ENCODE results near the gene NEUROD6.

Gene NEUROD6

GRCh38 chr7:31327071-31327470, 13.5 kb downstream of the NEUROD6 start:
- Histone ChIP-seq H3K36me3 (ENCODE audit: control insufficient read depth, low read depth, low read length) (no peaks in the 10 kb centered on the region), H3K27me3 (ENCODE audit: control insufficient read depth, insufficient read depth, low read length) (no peaks in the 10 kb centered on the region), H3K27ac (ENCODE audit: low read length) (no peak overlapping the region), H3K9me3 (ENCODE audit: control insufficient read depth, low read depth, low read length) (no peaks in the 10 kb centered on the region), H3K4me3 (ENCODE audit: low read length) (no peak overlapping the region), H3K4me1 (ENCODE audit: control insufficient read depth, low read depth, low read length) (no peaks in the 10 kb centered on the region), H3K9ac (ENCODE audit: low read length) (no peak overlapping the region)

- Histone ChIP-seq H3K9ac (ENCODE audit: low read length) (no peak overlapping the region), H3K36me3 (ENCODE audit: control insufficient read depth, low read depth, low read length) (no peaks in the 10 kb centered on the region), H3K4me3 (ENCODE audit: low read length) (no peak overlapping the region), H3K27me3 (ENCODE audit: control insufficient read depth, insufficient read depth, low read length) (no peaks in the 10 kb centered on the region), H3K27ac (ENCODE audit: low read length) (no peak overlapping the region), H3K9me3 (ENCODE audit: control insufficient read depth, low read depth, low read length) (no peaks in the 10 kb centered on the region), H3K4me1 (ENCODE audit: control insufficient read depth, low read depth, low read length) (no peaks in the 10 kb centered on the region)
Measured at GRCh38 chr7:31326416-31326815, 14.1 kb downstream of the NEUROD6 start.

- Histone ChIP-seq H3K36me3 (ENCODE audit: control insufficient read depth, low read depth, low read length) (no peaks in the 10 kb centered on the region), H3K4me1 (ENCODE audit: control insufficient read depth, low read depth, low read length) (no peaks in the 10 kb centered on the region), H3K27ac (ENCODE audit: low read length) (no peak overlapping the region), H3K4me3 (ENCODE audit: low read length) (no peak overlapping the region), H3K9me3 (ENCODE audit: control insufficient read depth, low read depth, low read length) (no peaks in the 10 kb centered on the region), H3K9ac (ENCODE audit: low read length) (no peak overlapping the region), H3K27me3 (ENCODE audit: control insufficient read depth, insufficient read depth, low read length) (no peaks in the 10 kb centered on the region)
Measured at GRCh38 chr7:31323101-31323500, 17.4 kb downstream of the NEUROD6 start.

GRCh38 chr7:31320675-31321074, 19.9 kb downstream of the NEUROD6 start:
- no peak overlapping the region for H3K4me3 ChIP-seq (ENCODE audit: low read length)

GRCh38 chr7:31318313-31318712, 22.2 kb downstream of the NEUROD6 start:
- Histone ChIP-seq H3K9ac (ENCODE audit: low read length) (no peak overlapping the region), H3K36me3 (ENCODE audit: control insufficient read depth, low read depth, low read length) (no peaks in the 10 kb centered on the region), H3K4me1 (ENCODE audit: control insufficient read depth, low read depth, low read length) (no peaks in the 10 kb centered on the region)

More at GRCh38 chr7:31320675-31321074, 19.9 kb downstream of the NEUROD6 start:
- no peaks in the 10 kb centered on the region for H3K27me3 ChIP-seq (ENCODE audit: control insufficient read depth, insufficient read depth, low read length)
- H3K27ac ChIP-seq (ENCODE audit: low read length): no peak overlapping the region
- no peaks in the 10 kb centered on the region for H3K4me1 ChIP-seq (ENCODE audit: control insufficient read depth, low read depth, low read length)
- H3K9me3 ChIP-seq (ENCODE audit: control insufficient read depth, low read depth, low read length): no peaks in the 10 kb centered on the region
- no peak overlapping the region for H3K9ac ChIP-seq (ENCODE audit: low read length)
- H3K36me3 ChIP-seq (ENCODE audit: control insufficient read depth, low read depth, low read length): no peaks in the 10 kb centered on the region

GRCh38 chr7:31316876-31317275, 23.6 kb downstream of the NEUROD6 start:
- no peak overlapping the region for H3K9ac ChIP-seq (ENCODE audit: low read length)
- H3K4me3 ChIP-seq (ENCODE audit: low read length): no peak overlapping the region
- H3K9me3 ChIP-seq (ENCODE audit: control insufficient read depth, low read depth, low read length): no peaks in the 10 kb centered on the region
- no peaks in the 10 kb centered on the region for H3K36me3 ChIP-seq (ENCODE audit: control insufficient read depth, low read depth, low read length)
- H3K27me3 ChIP-seq (ENCODE audit: control insufficient read depth, insufficient read depth, low read length): no peaks in the 10 kb centered on the region
- no peak overlapping the region for H3K27ac ChIP-seq (ENCODE audit: low read length)
- no peaks in the 10 kb centered on the region for H3K4me1 ChIP-seq (ENCODE audit: control insufficient read depth, low read depth, low read length)

More at GRCh38 chr7:31318313-31318712, 22.2 kb downstream of the NEUROD6 start:
- Histone ChIP-seq H3K4me3 (ENCODE audit: low read length) (no peak overlapping the region), H3K27me3 (ENCODE audit: control insufficient read depth, insufficient read depth, low read length) (no peaks in the 10 kb centered on the region), H3K9me3 (ENCODE audit: control insufficient read depth, low read depth, low read length) (no peaks in the 10 kb centered on the region), H3K27ac (ENCODE audit: low read length) (no peak overlapping the region)

GRCh38 chr7:31315758-31316157, 24.8 kb downstream of the NEUROD6 start:
- H3K9me3 ChIP-seq (ENCODE audit: control insufficient read depth, low read depth, low read length): no peaks in the 10 kb centered on the region
- H3K27me3 ChIP-seq (ENCODE audit: control insufficient read depth, insufficient read depth, low read length): no peaks in the 10 kb centered on the region
- H3K4me1 ChIP-seq (ENCODE audit: control insufficient read depth, low read depth, low read length): no peaks in the 10 kb centered on the region
- no peak overlapping the region for H3K4me3 ChIP-seq (ENCODE audit: low read length)
- H3K9ac ChIP-seq (ENCODE audit: low read length): no peak overlapping the region
- H3K27ac ChIP-seq (ENCODE audit: low read length): no peak overlapping the region
- H3K36me3 ChIP-seq (ENCODE audit: control insufficient read depth, low read depth, low read length): no peaks in the 10 kb centered on the region

- Histone ChIP-seq H3K9me3 (ENCODE audit: control insufficient read depth, low read depth, low read length) (no peaks in the 10 kb centered on the region), H3K4me1 (ENCODE audit: control insufficient read depth, low read depth, low read length) (no peaks in the 10 kb centered on the region), H3K36me3 (ENCODE audit: control insufficient read depth, low read depth, low read length) (no peaks in the 10 kb centered on the region), H3K9ac (ENCODE audit: low read length) (no peak overlapping the region), H3K27ac (ENCODE audit: low read length) (no peak overlapping the region), H3K27me3 (ENCODE audit: control insufficient read depth, insufficient read depth, low read length) (no peaks in the 10 kb centered on the region), H3K4me3 (ENCODE audit: low read length) (no peak overlapping the region)
Measured at GRCh38 chr7:31314781-31315180, 25.7 kb downstream of the NEUROD6 start.

- Histone ChIP-seq H3K9me3 (ENCODE audit: control insufficient read depth, low read depth, low read length) (no peaks in the 10 kb centered on the region), H3K36me3 (ENCODE audit: control insufficient read depth, low read depth, low read length) (no peaks in the 10 kb centered on the region), H3K4me3 (ENCODE audit: low read length) (no peak overlapping the region), H3K27me3 (ENCODE audit: control insufficient read depth, insufficient read depth, low read length) (no peaks in the 10 kb centered on the region), H3K9ac (ENCODE audit: low read length) (no peak overlapping the region), H3K4me1 (ENCODE audit: control insufficient read depth, low read depth, low read length) (no peaks in the 10 kb centered on the region), H3K27ac (ENCODE audit: low read length) (no peak overlapping the region)
Measured at GRCh38 chr7:31312889-31313288, 27.6 kb downstream of the NEUROD6 start.

GRCh38 chr7:31311552-31311951, 29.0 kb downstream of the NEUROD6 start:
- Histone ChIP-seq H3K27ac (ENCODE audit: low read length) (no peak overlapping the region), H3K9me3 (ENCODE audit: control insufficient read depth, low read depth, low read length) (no peaks in the 10 kb centered on the region), H3K9ac (ENCODE audit: low read length) (no peak overlapping the region), H3K4me3 (ENCODE audit: low read length) (no peak overlapping the region), H3K27me3 (ENCODE audit: control insufficient read depth, insufficient read depth, low read length) (no peaks in the 10 kb centered on the region), H3K36me3 (ENCODE audit: control insufficient read depth, low read depth, low read length) (no peaks in the 10 kb centered on the region), H3K4me1 (ENCODE audit: control insufficient read depth, low read depth, low read length) (no peaks in the 10 kb centered on the region)

- Histone ChIP-seq H3K4me3 (ENCODE audit: low read length) (no peak overlapping the region), H3K9ac (ENCODE audit: low read length) (no peak overlapping the region), H3K27me3 (ENCODE audit: control insufficient read depth, insufficient read depth, low read length) (no peaks in the 10 kb centered on the region), H3K36me3 (ENCODE audit: control insufficient read depth, low read depth, low read length) (no peaks in the 10 kb centered on the region), H3K9me3 (ENCODE audit: control insufficient read depth, low read depth, low read length) (no peaks in the 10 kb centered on the region), H3K4me1 (ENCODE audit: control insufficient read depth, low read depth, low read length) (no peaks in the 10 kb centered on the region), H3K27ac (ENCODE audit: low read length) (no peak overlapping the region)
Measured at GRCh38 chr7:31310321-31310935, 30.1 kb downstream of the NEUROD6 start.

GRCh38 chr7:31309407-31309806, 31.1 kb downstream of the NEUROD6 start:
- Histone ChIP-seq H3K4me3 (ENCODE audit: low read length) (no peak overlapping the region), H3K27me3 (ENCODE audit: control insufficient read depth, insufficient read depth, low read length) (no peaks in the 10 kb centered on the region), H3K9me3 (ENCODE audit: control insufficient read depth, low read depth, low read length) (no peaks in the 10 kb centered on the region)

More at GRCh38 chr7:31309407-31309806, 31.1 kb downstream of the NEUROD6 start:
- Histone ChIP-seq H3K4me1 (ENCODE audit: control insufficient read depth, low read depth, low read length) (no peaks in the 10 kb centered on the region), H3K36me3 (ENCODE audit: control insufficient read depth, low read depth, low read length) (no peaks in the 10 kb centered on the region), H3K27ac (ENCODE audit: low read length) (no peak overlapping the region), H3K9ac (ENCODE audit: low read length) (no peak overlapping the region)

Measured in iPS-18a (cell line).